Endothelial cell of umbilical vein (primary cell): ENCODE measurements around the gene SLC22A17. TPM values are rescaled to one million over a fixed set of nuclear protein-coding genes. Genes with fewer than 3 reads are reported as not detected.

Experiments
- BruUV-seq: library from RNA; stranded (reverse); fragments of 400-500 nt; replicated peaks from 2 replicates; lab custom pipeline; 2021; lab: Mats Ljungman, UMichigan
- CTCF ChIA-PET: fragments of 300-600, 350-600 bp; sonication (Branson Sonifier 250); formaldehyde crosslinking; loops from one replicate; lab custom pipeline; 2021; ENCODE audit warnings: antibody characterized with exemption, inconsistent platforms; lab: Charles Lee
- POLR2A ChIA-PET: fragments of 300-600, 350-600 bp; sonication (Branson Sonifier 250); formaldehyde crosslinking; loops from one replicate; lab custom pipeline; 2021; ENCODE audit warnings: antibody characterized with exemption, inconsistent platforms; lab: Charles Lee
- DNase-seq: peaks from one replicate; pipeline ENCODE4 v3.0.0-alpha.2; 2011; ENCODE audit warnings: low read depth, low spot score
- FAIRE-seq: peaks from 2 replicates; lab custom pipeline; 2011; peaks lifted over from hg19 to GRCh38; lab: Jason Lieb, UNC
- H2AFZ ChIP-seq: 2 replicates; pipeline ENCODE4 v1.6.0; 2012; ENCODE audit warnings: low read depth, low read length, control low read depth, inconsistent platforms
- H3K27ac ChIP-seq: 2 replicates; pipeline ENCODE4 v1.5.1; 2011; ENCODE audit warnings: low read depth, mild to moderate bottlenecking, control low read depth, low read length, moderate library complexity; ENCODE audit not compliant: insufficient read depth
- H3K27me3 ChIP-seq, 2 experiments: 2 replicates each; pipeline versions ENCODE4 v1.6.0 to v1.6.1; 2011; ENCODE audit warnings: low read length in 2 of 2, mixed read lengths in 1 of 2; ENCODE audit not compliant: control insufficient read depth in 2 of 2, insufficient read depth in 2 of 2
- H3K36me3 ChIP-seq, 2 experiments: 2 replicates in 1 of 2; 3 replicates in 1 of 2; pipeline ENCODE4 v1.5.1; 2011; ENCODE audit warnings: low read length in 2 of 2, mild to moderate bottlenecking in 1 of 2, moderate library complexity in 1 of 2; ENCODE audit not compliant: control insufficient read depth in 2 of 2, insufficient read depth in 2 of 2; ENCODE audit errors: extremely low read depth in 1 of 2
- H3K4me1 ChIP-seq: 3 replicates; pipeline ENCODE4 v1.5.1; 2011; ENCODE audit warnings: mild to moderate bottlenecking, low read length; ENCODE audit not compliant: control insufficient read depth, insufficient read depth; ENCODE audit errors: extremely low read depth
- H3K4me2 ChIP-seq: 2 replicates; pipeline ENCODE4 v1.6.1; 2011; ENCODE audit warnings: low read length, control low read depth, mixed read lengths; ENCODE audit not compliant: insufficient read depth
- H3K4me3 ChIP-seq, 3 experiments: fragments of 200-600 bp in 1 of 3; sonication (generic), shearing (Covaris generic) in 1 of 3; replicated peaks in 1 of 3; 2 replicates each; pipeline ENCODE4 v1.5.1; 2011 to 2016; ENCODE audit warnings: control low read depth in 3 of 3, low read length in 3 of 3, mild to moderate bottlenecking in 2 of 3, inconsistent platforms in 1 of 3, low read depth in 1 of 3, moderate library complexity in 1 of 3; ENCODE audit not compliant: insufficient read depth in 1 of 3
- H3K79me2 ChIP-seq: 2 replicates; pipeline ENCODE4 v1.6.0; 2012; ENCODE audit warnings: low read length, inconsistent platforms; ENCODE audit not compliant: control insufficient read depth, insufficient read depth
- H3K9ac ChIP-seq: replicated peaks from 2 replicates; pipeline ENCODE3; 2011; ENCODE audit warnings: low read length, control low read depth; ENCODE audit not compliant: insufficient read depth; ENCODE audit errors: extremely low read depth
- H3K9me1 ChIP-seq: replicated peaks from 3 replicates; pipeline ENCODE4 v1.6.0; 2011; ENCODE audit warnings: mild to moderate bottlenecking, low read length; ENCODE audit not compliant: control insufficient read depth, insufficient read depth; ENCODE audit errors: extremely low read depth
- H3K9me3 ChIP-seq: replicated peaks from 2 replicates; pipeline ENCODE4 v1.5.1; 2012; ENCODE audit warnings: low read length, inconsistent platforms; ENCODE audit not compliant: control insufficient read depth, insufficient read depth
- H4K20me1 ChIP-seq: replicated peaks from 2 replicates; pipeline ENCODE3; 2011; ENCODE audit warnings: mild to moderate bottlenecking, low read length; ENCODE audit not compliant: control insufficient read depth, insufficient read depth; ENCODE audit errors: extremely low read depth
- CTCF ChIP-seq, 2 donors: IDR thresholded peaks; 1 replicate in 1 of 2; 2 replicates in 1 of 2; pipeline ENCODE4 v1.5.1; 2011; ENCODE audit warnings: low read length in 2 of 2, mild to moderate bottlenecking in 2 of 2, moderate library complexity in 2 of 2, control low read depth in 1 of 2, inconsistent platforms in 1 of 2, low read depth in 1 of 2; ENCODE audit not compliant: insufficient read depth in 1 of 2; ENCODE audit errors: extremely low read depth in 1 of 2
- FOS ChIP-seq: IDR thresholded peaks from 2 replicates; pipeline ENCODE4 v1.6.1; 2011; ENCODE audit warnings: mild to moderate bottlenecking, low read length, moderate library complexity, borderline replicate concordance; ENCODE audit not compliant: insufficient read depth
- JUN ChIP-seq: IDR thresholded peaks from 2 replicates; pipeline ENCODE4 v1.6.1; 2011; ENCODE audit warnings: borderline replicate concordance, low read depth; ENCODE audit not compliant: insufficient read length, insufficient read depth
- MAX ChIP-seq: IDR thresholded peaks from 2 replicates; pipeline ENCODE4 v1.6.1; 2011; ENCODE audit not compliant: insufficient read depth, insufficient read length
- POLR2A ChIP-seq: IDR thresholded peaks from 2 replicates; pipeline ENCODE4 v1.6.1; 2012; ENCODE audit warnings: low read depth, mild to moderate bottlenecking, control low read depth, low read length
- POLR2AphosphoS5 ChIP-seq: IDR thresholded peaks from 2 replicates; pipeline ENCODE4 v1.6.1; 2012; ENCODE audit warnings: low read depth, mild to moderate bottlenecking, control low read depth, low read length, moderate library complexity; ENCODE audit not compliant: insufficient read depth
- dilution Hi-C: fragments of 300-500 bp; cut with MboI; formaldehyde crosslinking; loops from one replicate; pipeline ENCODE4 v1.15.0; 2019; ENCODE audit warnings: low sequenced_read_pairs; ENCODE audit not compliant: extremely low pct_ligation_motif_present
- intact Hi-C: fragments of 100-400 bp; cut with micrococcal nuclease; formaldehyde crosslinking; loops from one replicate; pipeline ENCODE4 v1.10.0; 2022
- polyA plus RNA-seq, 4 experiments: library from polyadenylated mRNA; depleted of rRNA in 3 of 4; stranded (reverse) in 3 of 4; unstranded in 1 of 4; fragments of >200 nt; gene quantifications; 2 replicates each; pipeline versions ENCODE4 v1.2.1 to v1.2.3, GENCODE V29; 2011 to 2012; ENCODE audit warnings: missing spikeins in 1 of 4
- total RNA-seq: library from RNA; stranded (reverse); gene quantifications from 2 replicates; pipeline ENCODE4 v1.2.3, GENCODE V29; 2021

The SLC22A17 gene
- total and polyA plus RNA-seq, 2 donors (not counting 3 experiments of a cell fraction or from before 2014, with no cell fraction given) = 2.9 to 4.6 TPM

GRCh38 chr14:23377198-23377550, 24.5 kb upstream of the SLC22A17 start:
- Histone ChIP-seq H3K79me2 (no peaks in the 10 kb centered on the region), H3K27me3 (no peaks in the 10 kb centered on the region), H2AFZ (no peak overlapping the region), H3K36me3 (no peaks in the 10 kb centered on the region), H3K4me2 (no peak overlapping the region), H4K20me1 (no peaks in the 10 kb centered on the region), H3K4me3 (no peak overlapping the region), H3K4me1 (no peaks in the 10 kb centered on the region), H3K9ac (no peak overlapping the region), H3K9me3 (no peaks in the 10 kb centered on the region), H3K9me1 (no peaks in the 10 kb centered on the region), H3K27ac (no peak overlapping the region)
- TF ChIP-seq FOS = no peak
- TF ChIP-seq JUN = no peak
- no peak for TF ChIP-seq POLR2A
- TF ChIP-seq MAX = no peak
- TF ChIP-seq CTCF (IDR thresholded peaks at IDR 0.05; ENCODE audit: extremely low read depth in 1 of 2, insufficient read depth in 1 of 2, low read depth in 1 of 2, low read length in 2 of 2) = no peak
- no peak for TF ChIP-seq POLR2AphosphoS5
- CTCF ChIA-PET = interaction anchor here (1.0 to 2.0 kb wide), 3 partner anchors 31 to 308 kb away, joined by 3 to 4 read pairs (median 3); no protein-coding TSS in a partner anchor
- no TSS peak for BruUV-seq
- DNase-seq (no peak), FAIRE-seq (no peak)
- POLR2A ChIA-PET = no interaction called here
- intact Hi-C loops (no loop called here), dilution Hi-C loops (no loop called here)
